ENCODE results near the gene SRGAP3. TPM values are rescaled to one million over a fixed set of nuclear protein-coding genes. Genes with fewer than 3 reads are reported as not detected.

SRGAP3 gene
- total RNA-seq, 1 donor = 2.5 TPM

DNA sequence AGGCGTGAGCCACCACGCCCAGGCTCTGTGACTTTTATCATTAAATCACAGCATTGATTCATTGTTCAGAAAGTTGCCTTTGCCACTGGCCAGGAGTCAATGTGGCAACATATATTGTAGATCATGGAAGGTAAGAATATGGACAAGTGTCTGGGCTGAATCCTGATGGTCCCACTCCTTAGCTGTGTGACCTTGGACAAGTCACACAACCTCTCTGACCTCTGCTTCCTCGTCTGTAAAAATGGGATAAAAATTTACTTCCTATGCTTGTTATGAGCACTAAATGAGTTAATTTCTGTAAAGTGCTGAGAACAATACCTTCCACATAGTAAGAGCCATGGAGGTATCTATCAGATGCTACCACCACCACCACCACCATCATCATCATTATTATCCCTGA lies 182.7 kb downstream of the SRGAP3 start:
- Histone ChIP-seq H3K27ac (ENCODE audit: low read depth, low read length) (no peak overlapping the region), H3K9me3 (ENCODE audit: low read depth, low read length) (no peaks in the 10 kb centered on the region), H3K27me3 (ENCODE audit: insufficient read depth, low read length) (peaks cover 7% of the 10 kb centered on the region), H3K4me1 (ENCODE audit: insufficient read depth, low read length) (no peaks in the 10 kb centered on the region), H3K4me3 (ENCODE audit: insufficient read depth, low read length) (no peak overlapping the region), H2AFZ (ENCODE audit: low read length) (no peak overlapping the region), H3K4me2 (ENCODE audit: insufficient read depth, low read length) (no peak overlapping the region), H4K20me1 (ENCODE audit: insufficient read depth, low read length) (no peaks in the 10 kb centered on the region), H3K36me3 (ENCODE audit: insufficient read depth, low read length) (no peaks in the 10 kb centered on the region), H3K79me2 (ENCODE audit: insufficient read depth, low read length) (no peaks in the 10 kb centered on the region)
- DNase-seq (ENCODE audit: insufficient read length, low spot score, missing footprints) = no peak
- TF ChIP-seq, protein P1, sequence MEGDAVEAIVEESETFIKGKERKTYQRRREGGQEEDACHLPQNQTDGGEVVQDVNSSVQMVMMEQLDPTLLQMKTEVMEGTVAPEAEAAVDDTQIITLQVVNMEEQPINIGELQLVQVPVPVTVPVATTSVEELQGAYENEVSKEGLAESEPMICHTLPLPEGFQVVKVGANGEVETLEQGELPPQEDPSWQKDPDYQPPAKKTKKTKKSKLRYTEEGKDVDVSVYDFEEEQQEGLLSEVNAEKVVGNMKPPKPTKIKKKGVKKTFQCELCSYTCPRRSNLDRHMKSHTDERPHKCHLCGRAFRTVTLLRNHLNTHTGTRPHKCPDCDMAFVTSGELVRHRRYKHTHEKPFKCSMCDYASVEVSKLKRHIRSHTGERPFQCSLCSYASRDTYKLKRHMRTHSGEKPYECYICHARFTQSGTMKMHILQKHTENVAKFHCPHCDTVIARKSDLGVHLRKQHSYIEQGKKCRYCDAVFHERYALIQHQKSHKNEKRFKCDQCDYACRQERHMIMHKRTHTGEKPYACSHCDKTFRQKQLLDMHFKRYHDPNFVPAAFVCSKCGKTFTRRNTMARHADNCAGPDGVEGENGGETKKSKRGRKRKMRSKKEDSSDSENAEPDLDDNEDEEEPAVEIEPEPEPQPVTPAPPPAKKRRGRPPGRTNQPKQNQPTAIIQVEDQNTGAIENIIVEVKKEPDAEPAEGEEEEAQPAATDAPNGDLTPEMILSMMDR (IDR thresholded peaks at IDR 0.05; ENCODE audit: extremely low read depth, low read depth, low read length) = no peak

DNA sequence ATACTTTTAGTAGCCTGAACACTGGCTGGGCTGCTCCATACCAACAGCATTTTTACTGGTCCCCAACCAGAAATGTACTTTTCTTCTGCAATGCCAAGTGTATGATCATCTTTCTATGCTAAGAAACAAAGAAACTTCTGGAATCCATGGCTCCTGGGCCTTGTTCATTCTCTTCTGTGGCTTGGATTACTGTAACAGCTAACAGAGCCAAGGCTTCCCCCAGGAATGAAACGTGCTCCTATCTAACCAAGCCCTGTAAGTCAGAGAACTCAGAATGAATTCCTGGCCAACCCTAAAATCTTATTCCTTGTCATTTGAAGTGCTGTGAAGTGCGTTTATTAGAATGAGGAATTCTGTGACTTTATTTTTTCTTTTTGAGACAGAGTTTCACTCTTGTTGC lies 183.3 kb downstream of the SRGAP3 start:
- Histone ChIP-seq H3K27ac (ENCODE audit: low read depth, low read length) (no peak overlapping the region), H3K4me2 (ENCODE audit: insufficient read depth, low read length) (no peak overlapping the region), H3K79me2 (ENCODE audit: insufficient read depth, low read length) (no peaks in the 10 kb centered on the region), H2AFZ (ENCODE audit: low read length) (no peak overlapping the region), H3K4me1 (ENCODE audit: insufficient read depth, low read length) (no peaks in the 10 kb centered on the region), H3K27me3 (ENCODE audit: insufficient read depth, low read length) (peaks cover 7% of the 10 kb centered on the region), H3K4me3 (ENCODE audit: insufficient read depth, low read length) (no peak overlapping the region), H3K9me3 (ENCODE audit: low read depth, low read length) (no peaks in the 10 kb centered on the region), H4K20me1 (ENCODE audit: insufficient read depth, low read length) (no peaks in the 10 kb centered on the region), H3K36me3 (ENCODE audit: insufficient read depth, low read length) (no peaks in the 10 kb centered on the region)
- DNase-seq (ENCODE audit: insufficient read length, low spot score, missing footprints) = no peak
- TF ChIP-seq, protein P1 (IDR thresholded peaks at IDR 0.05; ENCODE audit: extremely low read depth, low read depth, low read length) = no peak

DNA sequence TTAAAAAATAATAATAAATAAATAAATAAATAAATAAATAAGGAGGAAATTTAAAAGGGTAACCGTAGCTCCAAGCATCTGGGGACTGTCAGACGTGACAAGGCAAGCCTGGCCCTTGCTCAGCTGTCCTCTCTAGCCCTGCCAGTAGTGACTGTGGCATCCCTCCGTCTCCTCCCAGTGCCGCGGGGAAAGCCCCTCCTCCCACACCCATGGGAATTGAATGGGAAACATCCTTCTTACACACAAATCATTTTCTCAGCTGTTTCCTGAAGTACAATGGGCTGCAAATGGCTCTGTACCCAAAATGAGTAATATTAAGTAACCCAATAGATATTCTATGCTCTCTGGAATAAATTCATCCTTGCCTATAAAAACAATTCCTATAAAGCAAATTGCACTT lies 184.6 kb downstream of the SRGAP3 start:
- no peaks in the 10 kb centered on the region for H3K4me1 ChIP-seq (ENCODE audit: insufficient read depth, low read length)
- H3K4me2 ChIP-seq (ENCODE audit: insufficient read depth, low read length) = no peak overlapping the region
- TF ChIP-seq, protein P1 (IDR thresholded peaks at IDR 0.05; ENCODE audit: extremely low read depth, low read depth, low read length) = no peak
- no peak overlapping the region for H3K4me3 ChIP-seq (ENCODE audit: insufficient read depth, low read length)
- no peaks in the 10 kb centered on the region for H3K79me2 ChIP-seq (ENCODE audit: insufficient read depth, low read length)
- H4K20me1 ChIP-seq (ENCODE audit: insufficient read depth, low read length) = no peaks in the 10 kb centered on the region
- DNase-seq (ENCODE audit: insufficient read length, low spot score, missing footprints) = no peak
- H3K27ac ChIP-seq (ENCODE audit: low read depth, low read length) = no peak overlapping the region
- H3K36me3 ChIP-seq (ENCODE audit: insufficient read depth, low read length) = no peaks in the 10 kb centered on the region
- H3K9me3 ChIP-seq (ENCODE audit: low read depth, low read length) = no peaks in the 10 kb centered on the region
- H3K27me3 ChIP-seq (ENCODE audit: insufficient read depth, low read length) = peaks cover 3% of the 10 kb centered on the region
- no peak overlapping the region for H2AFZ ChIP-seq (ENCODE audit: low read length)

DNA sequence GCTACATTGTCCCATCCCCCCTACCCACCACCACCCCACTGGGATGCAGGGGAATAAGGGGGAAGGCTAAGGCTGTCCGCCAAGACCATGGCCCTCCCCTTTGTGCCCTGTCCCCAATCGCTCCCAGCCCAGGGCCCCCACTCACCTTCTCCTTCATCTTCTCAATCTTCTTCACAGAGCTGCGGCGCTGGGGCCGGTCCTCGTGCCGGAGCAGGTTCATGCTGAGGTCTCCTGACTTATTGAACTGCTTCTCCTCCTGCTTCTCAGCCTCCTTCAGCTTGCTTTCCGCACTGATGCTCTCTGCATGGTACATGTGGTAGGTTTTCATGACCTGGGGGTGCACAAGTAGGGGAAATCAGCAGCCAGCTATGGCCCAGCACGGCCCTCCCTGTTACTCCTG lies 185.2 kb downstream of the SRGAP3 start:
- no peaks in the 10 kb centered on the region for H3K4me1 ChIP-seq (ENCODE audit: insufficient read depth, low read length)
- H3K27me3 ChIP-seq (ENCODE audit: insufficient read depth, low read length) = peaks cover 3% of the 10 kb centered on the region
- H2AFZ ChIP-seq (ENCODE audit: low read length) = no peak overlapping the region
- TF ChIP-seq, protein P1 (IDR thresholded peaks at IDR 0.05; ENCODE audit: extremely low read depth, low read depth, low read length) = no peak
- no peak overlapping the region for H3K4me3 ChIP-seq (ENCODE audit: insufficient read depth, low read length)
- no peaks in the 10 kb centered on the region for H3K79me2 ChIP-seq (ENCODE audit: insufficient read depth, low read length)
- no peaks in the 10 kb centered on the region for H3K9me3 ChIP-seq (ENCODE audit: low read depth, low read length)
- H3K36me3 ChIP-seq (ENCODE audit: insufficient read depth, low read length) = no peaks in the 10 kb centered on the region
- no peak for DNase-seq (ENCODE audit: insufficient read length, low spot score, missing footprints)
- H4K20me1 ChIP-seq (ENCODE audit: insufficient read depth, low read length) = no peaks in the 10 kb centered on the region
- no peak overlapping the region for H3K27ac ChIP-seq (ENCODE audit: low read depth, low read length)
- H3K4me2 ChIP-seq (ENCODE audit: insufficient read depth, low read length) = no peak overlapping the region
